Endothelial cell of umbilical vein (primary cell): ENCODE measurements around the gene TSPAN18. TPM values are rescaled to one million over a fixed set of nuclear protein-coding genes. Genes with fewer than 3 reads are reported as not detected.

Experiments
- BruUV-seq: library from RNA; stranded (reverse); fragments of 400-500 nt; replicated peaks from 2 replicates; lab custom pipeline; 2021; lab: Mats Ljungman, UMichigan
- CTCF ChIA-PET: fragments of 300-600, 350-600 bp; sonication (Branson Sonifier 250); formaldehyde crosslinking; loops from one replicate; lab custom pipeline; 2021; ENCODE audit warnings: antibody characterized with exemption, inconsistent platforms; lab: Charles Lee
- POLR2A ChIA-PET: fragments of 300-600, 350-600 bp; sonication (Branson Sonifier 250); formaldehyde crosslinking; loops from one replicate; lab custom pipeline; 2021; ENCODE audit warnings: antibody characterized with exemption, inconsistent platforms; lab: Charles Lee
- DNase-seq: peaks from one replicate; pipeline ENCODE4 v3.0.0-alpha.2; 2011; ENCODE audit warnings: low read depth, low spot score
- FAIRE-seq: peaks from 2 replicates; lab custom pipeline; 2011; peaks lifted over from hg19 to GRCh38; lab: Jason Lieb, UNC
- H2AFZ ChIP-seq: 2 replicates; pipeline ENCODE4 v1.6.0; 2012; ENCODE audit warnings: low read depth, low read length, control low read depth, inconsistent platforms
- H3K27ac ChIP-seq: 2 replicates; pipeline ENCODE4 v1.5.1; 2011; ENCODE audit warnings: low read depth, mild to moderate bottlenecking, control low read depth, low read length, moderate library complexity; ENCODE audit not compliant: insufficient read depth
- H3K27me3 ChIP-seq, 2 experiments: 2 replicates each; pipeline versions ENCODE4 v1.6.0 to v1.6.1; 2011; ENCODE audit warnings: low read length in 2 of 2, mixed read lengths in 1 of 2; ENCODE audit not compliant: control insufficient read depth in 2 of 2, insufficient read depth in 2 of 2
- H3K36me3 ChIP-seq, 2 experiments: 2 replicates in 1 of 2; 3 replicates in 1 of 2; pipeline ENCODE4 v1.5.1; 2011; ENCODE audit warnings: low read length in 2 of 2, mild to moderate bottlenecking in 1 of 2, moderate library complexity in 1 of 2; ENCODE audit not compliant: control insufficient read depth in 2 of 2, insufficient read depth in 2 of 2; ENCODE audit errors: extremely low read depth in 1 of 2
- H3K4me1 ChIP-seq: 3 replicates; pipeline ENCODE4 v1.5.1; 2011; ENCODE audit warnings: mild to moderate bottlenecking, low read length; ENCODE audit not compliant: control insufficient read depth, insufficient read depth; ENCODE audit errors: extremely low read depth
- H3K4me2 ChIP-seq: 2 replicates; pipeline ENCODE4 v1.6.1; 2011; ENCODE audit warnings: low read length, control low read depth, mixed read lengths; ENCODE audit not compliant: insufficient read depth
- H3K4me3 ChIP-seq, 3 experiments: fragments of 200-600 bp in 1 of 3; sonication (generic), shearing (Covaris generic) in 1 of 3; replicated peaks in 1 of 3; 2 replicates each; pipeline ENCODE4 v1.5.1; 2011 to 2016; ENCODE audit warnings: control low read depth in 3 of 3, low read length in 3 of 3, mild to moderate bottlenecking in 2 of 3, inconsistent platforms in 1 of 3, low read depth in 1 of 3, moderate library complexity in 1 of 3; ENCODE audit not compliant: insufficient read depth in 1 of 3
- H3K79me2 ChIP-seq: 2 replicates; pipeline ENCODE4 v1.6.0; 2012; ENCODE audit warnings: low read length, inconsistent platforms; ENCODE audit not compliant: control insufficient read depth, insufficient read depth
- H3K9ac ChIP-seq: replicated peaks from 2 replicates; pipeline ENCODE3; 2011; ENCODE audit warnings: low read length, control low read depth; ENCODE audit not compliant: insufficient read depth; ENCODE audit errors: extremely low read depth
- H3K9me1 ChIP-seq: replicated peaks from 3 replicates; pipeline ENCODE4 v1.6.0; 2011; ENCODE audit warnings: mild to moderate bottlenecking, low read length; ENCODE audit not compliant: control insufficient read depth, insufficient read depth; ENCODE audit errors: extremely low read depth
- H3K9me3 ChIP-seq: replicated peaks from 2 replicates; pipeline ENCODE4 v1.5.1; 2012; ENCODE audit warnings: low read length, inconsistent platforms; ENCODE audit not compliant: control insufficient read depth, insufficient read depth
- H4K20me1 ChIP-seq: replicated peaks from 2 replicates; pipeline ENCODE3; 2011; ENCODE audit warnings: mild to moderate bottlenecking, low read length; ENCODE audit not compliant: control insufficient read depth, insufficient read depth; ENCODE audit errors: extremely low read depth
- EZH2 ChIP-seq: IDR thresholded peaks from 2 replicates; pipeline ENCODE4 v1.6.1; 2012; ENCODE audit warnings: borderline replicate concordance, low read depth, mild to moderate bottlenecking, moderate library complexity, low read length, inconsistent platforms; ENCODE audit not compliant: severe bottlenecking
- FOS ChIP-seq: IDR thresholded peaks from 2 replicates; pipeline ENCODE4 v1.6.1; 2011; ENCODE audit warnings: mild to moderate bottlenecking, low read length, moderate library complexity, borderline replicate concordance; ENCODE audit not compliant: insufficient read depth
- JUN ChIP-seq: IDR thresholded peaks from 2 replicates; pipeline ENCODE4 v1.6.1; 2011; ENCODE audit warnings: borderline replicate concordance, low read depth; ENCODE audit not compliant: insufficient read length, insufficient read depth
- MAX ChIP-seq: IDR thresholded peaks from 2 replicates; pipeline ENCODE4 v1.6.1; 2011; ENCODE audit not compliant: insufficient read depth, insufficient read length
- MYC ChIP-seq: IDR thresholded peaks from one replicate; pipeline ENCODE4 v1.6.1; 2011; ENCODE audit warnings: mild to moderate bottlenecking, low read depth, low read length
- POLR2A ChIP-seq: IDR thresholded peaks from 2 replicates; pipeline ENCODE4 v1.6.1; 2012; ENCODE audit warnings: low read depth, mild to moderate bottlenecking, control low read depth, low read length
- POLR2AphosphoS5 ChIP-seq: IDR thresholded peaks from 2 replicates; pipeline ENCODE4 v1.6.1; 2012; ENCODE audit warnings: low read depth, mild to moderate bottlenecking, control low read depth, low read length, moderate library complexity; ENCODE audit not compliant: insufficient read depth
- dilution Hi-C: fragments of 300-500 bp; cut with MboI; formaldehyde crosslinking; loops from one replicate; pipeline ENCODE4 v1.15.0; 2019; ENCODE audit warnings: low sequenced_read_pairs; ENCODE audit not compliant: extremely low pct_ligation_motif_present
- intact Hi-C: fragments of 100-400 bp; cut with micrococcal nuclease; formaldehyde crosslinking; loops from one replicate; pipeline ENCODE4 v1.10.0; 2022
- polyA plus RNA-seq, 4 experiments: library from polyadenylated mRNA; depleted of rRNA in 3 of 4; stranded (reverse) in 3 of 4; unstranded in 1 of 4; fragments of >200 nt; gene quantifications; 2 replicates each; pipeline versions ENCODE4 v1.2.1 to v1.2.3, GENCODE V29; 2011 to 2012; ENCODE audit warnings: missing spikeins in 1 of 4
- total RNA-seq: library from RNA; stranded (reverse); gene quantifications from 2 replicates; pipeline ENCODE4 v1.2.3, GENCODE V29; 2021

The TSPAN18 gene
- total and polyA plus RNA-seq, 2 donors (not counting 3 experiments of a cell fraction or from before 2014, with no cell fraction given) = 32.2 to 118 TPM

DNA sequence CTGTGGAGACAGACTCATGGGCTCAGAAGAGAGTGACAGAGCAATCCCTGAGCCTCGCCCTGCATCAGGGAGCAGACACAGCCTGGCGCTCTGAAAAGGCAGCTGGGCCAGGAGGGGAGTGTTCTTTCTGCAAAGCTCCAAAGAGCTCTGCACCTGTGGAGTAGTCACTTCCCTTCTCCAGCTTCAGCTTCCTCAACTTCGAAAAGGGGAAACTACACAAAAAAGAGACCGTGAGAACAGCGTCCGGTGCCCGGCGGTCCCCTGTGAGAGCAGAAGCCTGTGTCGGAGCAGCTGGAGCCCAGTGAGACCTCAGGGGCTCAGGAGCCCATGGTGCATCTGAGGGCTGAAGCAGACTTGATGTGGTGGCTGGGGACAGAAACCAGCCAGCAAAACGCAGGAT lies 188.9 kb downstream of the TSPAN18 start:
- ChIA-PET CTCF (interaction anchor here (1.4 to 3.3 kb wide), 3 partner anchors 11 to 299 kb away, joined by 3 to 12 read pairs (median 6); no protein-coding TSS in a partner anchor), POLR2A (no interaction called here)
- FAIRE-seq (no peak), DNase-seq (no peak)
- intact Hi-C loops = no loop called here
- no peaks in the 10 kb centered on the region for H3K9me3 ChIP-seq
- no peaks in the 10 kb centered on the region for H3K27me3 ChIP-seq
- H4K20me1 ChIP-seq = no peaks in the 10 kb centered on the region
- H3K9me1 ChIP-seq = no peaks in the 10 kb centered on the region
- peaks cover 0 to 12% of the 10 kb centered on the region in 2 experiments for H3K36me3 ChIP-seq
- no peak overlapping the region for H3K4me3 ChIP-seq
- H3K4me1 ChIP-seq = peaks cover 2% of the 10 kb centered on the region
- no peak overlapping the region for H3K9ac ChIP-seq
- H2AFZ ChIP-seq = no peak overlapping the region
- H3K79me2 ChIP-seq = no peaks in the 10 kb centered on the region
- H3K27ac ChIP-seq = no peak overlapping the region
- H3K4me2 ChIP-seq = no peak overlapping the region
- dilution Hi-C loops = no loop called here
- BruUV-seq = no TSS peak
- TF ChIP-seq POLR2AphosphoS5 (no peak), POLR2A (no peak), MYC (no peak), JUN (no peak), EZH2 (no peak)

- no peak overlapping the region for H3K9ac ChIP-seq
- no peak overlapping the region for H3K27ac ChIP-seq
- BruUV-seq = no TSS peak
- no peaks in the 10 kb centered on the region for H3K9me1 ChIP-seq
- POLR2A ChIA-PET = no interaction called here
- FAIRE-seq (no peak), DNase-seq (no peak)
- no peaks in the 10 kb centered on the region for H4K20me1 ChIP-seq
- no peak overlapping the region for H2AFZ ChIP-seq
- intact Hi-C loops (no loop called here), dilution Hi-C loops (no loop called here)
- no peak overlapping the region for H3K4me3 ChIP-seq
- H3K4me2 ChIP-seq = no peak overlapping the region
- no peaks in the 10 kb centered on the region for H3K9me3 ChIP-seq
- peaks cover 2% of the 10 kb centered on the region for H3K4me1 ChIP-seq
- H3K36me3 ChIP-seq = peaks cover 0 to 12% of the 10 kb centered on the region in 2 experiments
- CTCF ChIA-PET = interaction anchor here (3.3 kb wide), 1 partner anchor 10 kb away, joined by 12 read pairs; no protein-coding TSS in a partner anchor
- TF ChIP-seq EZH2 (no peak), MAX (no peak), POLR2A (no peak), FOS (no peak)
- H3K27me3 ChIP-seq = no peaks in the 10 kb centered on the region
- H3K79me2 ChIP-seq = no peaks in the 10 kb centered on the region
Observed at GRCh38 chr11:44916331-44916730, 189.6 kb downstream of the TSPAN18 start.
